Testis (tissue), 3 donors: Measurements from ENCODE around the gene IL1RAPL1. TPM values are rescaled to one million over a fixed set of nuclear protein-coding genes. Genes with fewer than 3 reads are reported as not detected.

Experiments used
- DNase-seq: peaks from one replicate; pipeline ENCODE4 v3.0.0-alpha.2; 2019
- H3K27ac ChIP-seq, 2 donors: fragments of 200-600 bp; sonication (generic); one replicate each; pipeline ENCODE4 v1.5.1; 2019
- H3K27me3 ChIP-seq: fragments of 200-600 bp; sonication (generic); one replicate; pipeline ENCODE4 v1.5.1; 2019
- H3K36me3 ChIP-seq: fragments of 200-600 bp; sonication (generic); one replicate; pipeline ENCODE4 v1.5.1; 2017; ENCODE audit warnings: low read depth; ENCODE audit errors: missing control alignments
- H3K4me1 ChIP-seq: fragments of 200-600 bp; sonication (generic); one replicate; pipeline ENCODE4 v1.5.1; 2019
- H3K4me3 ChIP-seq, 2 donors: fragments of 200-600 bp; sonication (generic); one replicate each; pipeline ENCODE4 v1.5.1; 2017 to 2019
- H3K9me3 ChIP-seq: fragments of 200-600 bp; sonication (generic); one replicate; pipeline ENCODE4 v1.5.1; 2017
- CTCF ChIP-seq, 3 experiments: fragments of 450-650 bp in 2 of 3; fragments of 200-600 bp in 1 of 3; sonication (generic) in 1 of 3; IDR thresholded peaks; one replicate each; pipeline ENCODE4 v1.5.1; 2016 to 2019; ENCODE audit warnings: antibody characterized with exemption in 3 of 3, mild to moderate bottlenecking in 2 of 3, moderate library complexity in 1 of 3
- POLR2A ChIP-seq: fragments of 450-650 bp; IDR thresholded peaks from one replicate; pipeline ENCODE4 v1.6.1; 2017; ENCODE audit warnings: antibody characterized with exemption, mild to moderate bottlenecking, moderate library complexity
- WGBS, 2 donors: methylation state at CpG; one replicate each; pipeline ENCODE4 v1.1.5; 2018; 5-methylcytosine and 5-hydroxymethylcytosine counted together
- intact Hi-C: fragments of 100-400 bp; cut with DNase I; formaldehyde crosslinking; loops from one replicate; pipeline ENCODE4 v1.15.1; 2023; ENCODE audit warnings: low total_unique reads
- polyA plus RNA-seq: library from polyadenylated mRNA; stranded (reverse); fragments of 350-450 nt; fragmentation: Illumina TruSeq; extraction: RNeasy Lipid Tissue Mini Kit (QIAGEN cat#74804); gene quantifications from one replicate; pipeline ENCODE4 v1.2.3, GENCODE V29; 2014; ENCODE audit warnings: low read depth, low replicate concordance; ENCODE audit not compliant: insufficient read depth
- total RNA-seq, 2 donors: library from RNA; depleted of rRNA; stranded (reverse); fragments of >200 nt; gene quantifications; one replicate each; pipeline ENCODE4 v1.2.3, GENCODE V29; 2016

IL1RAPL1 gene
- total and polyA plus RNA-seq, 3 donors from 2014 or later = 0.13 to 0.94 (median 0.93) TPM

GRCh38 chrX:28835991-28836390 lies 248.7 kb downstream of the IL1RAPL1 start:
- WGBS, 2 donors = 77 to 81% methylated on average over 1 of the region's 1 CpG
- Histone ChIP-seq H3K27me3 (no peaks in the 10 kb centered on the region), H3K4me3 (no peak overlapping the region), H3K4me1 (no peaks in the 10 kb centered on the region), H3K9me3 (no peaks in the 10 kb centered on the region), H3K27ac (no peak overlapping the region), H3K36me3 (no peaks in the 10 kb centered on the region)
- intact Hi-C loops = no loop called here
- TF ChIP-seq POLR2A (no peak), CTCF (IDR thresholded peaks at IDR 0.05) (no peak)
- no peak for DNase-seq

GRCh38 chrX:28843817-28844216 lies 256.6 kb downstream of the IL1RAPL1 start:
- Histone ChIP-seq H3K27me3 (no peaks in the 10 kb centered on the region), H3K9me3 (no peaks in the 10 kb centered on the region), H3K27ac (no peak overlapping the region), H3K4me1 (no peaks in the 10 kb centered on the region), H3K36me3 (no peaks in the 10 kb centered on the region), H3K4me3 (no peak overlapping the region)
- no peak for TF ChIP-seq CTCF (IDR thresholded peaks at IDR 0.05)
- TF ChIP-seq POLR2A = no peak
- DNase-seq = no peak
- 83 to 94% methylated on average over 3 of the region's 3 CpGs for WGBS, 2 donors
- intact Hi-C loops = no loop called here

GRCh38 chrX:28847423-28847822 lies 260.2 kb downstream of the IL1RAPL1 start:
- TF ChIP-seq CTCF (IDR thresholded peaks at IDR 0.05) = no peak
- no peak for TF ChIP-seq POLR2A

GRCh38 chrX:28848707-28849106 lies 261.5 kb downstream of the IL1RAPL1 start:
- H3K9me3 ChIP-seq = no peaks in the 10 kb centered on the region
- H3K27ac ChIP-seq = no peak overlapping the region
- intact Hi-C loops = no loop called here
- TF ChIP-seq POLR2A (no peak), CTCF (IDR thresholded peaks at IDR 0.05) (no peak)
- no peak for DNase-seq
- no peak overlapping the region for H3K4me3 ChIP-seq
- WGBS, 2 donors = 61 to 67% methylated on average over 3 of the region's 3 CpGs
- no peaks in the 10 kb centered on the region for H3K27me3 ChIP-seq
- no peaks in the 10 kb centered on the region for H3K4me1 ChIP-seq
- no peaks in the 10 kb centered on the region for H3K36me3 ChIP-seq

More at GRCh38 chrX:28847423-28847822, 260.2 kb downstream of the IL1RAPL1 start:
- Histone ChIP-seq H3K36me3 (no peaks in the 10 kb centered on the region), H3K27me3 (no peaks in the 10 kb centered on the region), H3K4me3 (no peak overlapping the region), H3K9me3 (no peaks in the 10 kb centered on the region), H3K4me1 (no peaks in the 10 kb centered on the region), H3K27ac (no peak overlapping the region)
- intact Hi-C loops = no loop called here
- 73 to 78% methylated on average over 3 of the region's 3 CpGs for WGBS, 2 donors
- DNase-seq = no peak

- Histone ChIP-seq H3K4me1 (no peaks in the 10 kb centered on the region), H3K27me3 (no peaks in the 10 kb centered on the region), H3K27ac (no peak overlapping the region), H3K9me3 (no peaks in the 10 kb centered on the region), H3K4me3 (no peak overlapping the region), H3K36me3 (no peaks in the 10 kb centered on the region)
- 57 to 94% methylated on average over 2 of the region's 2 CpGs for WGBS, 2 donors
- intact Hi-C loops = no loop called here
- DNase-seq = no peak
- TF ChIP-seq CTCF (IDR thresholded peaks at IDR 0.05) = no peak
- no peak for TF ChIP-seq POLR2A
Measured at GRCh38 chrX:28850955-28851354, 263.7 kb downstream of the IL1RAPL1 start.
